Stimulated activated CD8-positive, alpha-beta memory T cell treated with anti-CD3 and anti-CD28 coated beads, Interleukin-15, amount 100 ng/mL, for 1 hour (primary cell): ENCODE results near the gene CYP27A1.
"Not testable (repeated sequence)": the region's sequence is repeated elsewhere in the genome, so short reads cannot be mapped to it uniquely, and the experiment has no call there.

Experiments
- DNase-seq: peaks from one replicate; pipeline ENCODE4 v3.0.0-alpha.2; 2020; ENCODE audit warnings: low read depth

The CYP27A1 gene

DNA sequence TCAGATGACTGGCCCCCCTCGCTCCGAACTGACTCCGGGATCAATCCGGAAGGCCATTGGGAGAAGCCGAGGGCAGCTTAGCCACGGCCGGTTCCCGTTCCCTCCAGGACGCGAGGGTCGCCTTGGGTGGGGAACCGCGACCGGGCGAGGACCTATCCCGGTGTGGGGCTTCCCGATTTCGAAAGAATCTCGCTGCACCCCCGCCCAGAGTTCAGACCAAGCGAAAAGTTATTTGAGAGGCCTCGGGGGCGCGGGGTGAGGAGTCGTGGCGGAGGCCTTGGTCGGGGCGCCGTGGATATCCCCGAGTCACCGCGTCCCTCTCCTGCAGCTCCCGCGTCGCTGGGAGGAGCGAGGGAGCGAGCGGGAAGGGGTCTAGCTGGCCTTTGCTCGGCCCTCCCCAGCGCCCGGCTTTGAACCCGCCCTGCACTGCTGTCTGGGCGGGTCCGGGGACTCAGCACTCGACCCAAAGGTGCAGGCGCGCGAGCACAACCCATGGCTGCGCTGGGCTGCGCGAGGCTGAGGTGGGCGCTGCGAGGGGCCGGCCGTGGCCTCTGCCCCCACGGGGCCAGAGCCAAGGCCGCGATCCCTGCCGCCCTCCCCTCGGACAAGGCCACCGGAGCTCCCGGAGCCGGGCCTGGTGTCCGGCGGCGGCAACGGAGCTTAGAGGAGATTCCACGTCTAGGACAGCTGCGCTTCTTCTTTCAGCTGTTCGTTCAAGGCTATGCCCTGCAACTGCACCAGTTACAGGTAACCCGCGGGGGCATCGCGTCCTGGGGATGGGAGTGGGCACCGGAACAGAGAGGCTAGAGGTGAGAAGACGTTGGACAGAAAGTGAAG is at the start of gene CYP27A1:
CYP27A1 (plus strand) TSS at position 457 of the 837 bp plus-strand sequence; CDS start at position 493, 36 bp downstream.
- no peak for DNase-seq

DNA sequence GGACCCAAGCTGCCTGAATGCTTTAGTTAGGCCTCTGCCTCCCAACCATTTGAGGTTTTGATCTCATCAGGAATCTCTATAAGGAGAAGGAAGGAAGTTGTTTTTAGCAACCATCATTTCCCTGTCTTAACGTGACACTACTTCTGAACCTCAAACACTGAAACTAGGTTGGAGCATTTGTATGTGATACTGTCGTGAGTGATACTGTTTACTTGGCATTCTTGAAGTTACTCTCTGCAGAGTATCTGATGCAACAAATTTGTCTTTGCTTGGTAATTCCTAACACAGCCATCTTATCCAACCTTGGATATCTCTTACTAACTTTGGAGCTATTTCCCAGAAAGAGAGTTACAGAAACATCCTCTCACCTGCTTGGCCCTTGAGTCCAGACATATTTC is 49.2 kb upstream of the CYP27A1 start:
- no peak for DNase-seq

DNA sequence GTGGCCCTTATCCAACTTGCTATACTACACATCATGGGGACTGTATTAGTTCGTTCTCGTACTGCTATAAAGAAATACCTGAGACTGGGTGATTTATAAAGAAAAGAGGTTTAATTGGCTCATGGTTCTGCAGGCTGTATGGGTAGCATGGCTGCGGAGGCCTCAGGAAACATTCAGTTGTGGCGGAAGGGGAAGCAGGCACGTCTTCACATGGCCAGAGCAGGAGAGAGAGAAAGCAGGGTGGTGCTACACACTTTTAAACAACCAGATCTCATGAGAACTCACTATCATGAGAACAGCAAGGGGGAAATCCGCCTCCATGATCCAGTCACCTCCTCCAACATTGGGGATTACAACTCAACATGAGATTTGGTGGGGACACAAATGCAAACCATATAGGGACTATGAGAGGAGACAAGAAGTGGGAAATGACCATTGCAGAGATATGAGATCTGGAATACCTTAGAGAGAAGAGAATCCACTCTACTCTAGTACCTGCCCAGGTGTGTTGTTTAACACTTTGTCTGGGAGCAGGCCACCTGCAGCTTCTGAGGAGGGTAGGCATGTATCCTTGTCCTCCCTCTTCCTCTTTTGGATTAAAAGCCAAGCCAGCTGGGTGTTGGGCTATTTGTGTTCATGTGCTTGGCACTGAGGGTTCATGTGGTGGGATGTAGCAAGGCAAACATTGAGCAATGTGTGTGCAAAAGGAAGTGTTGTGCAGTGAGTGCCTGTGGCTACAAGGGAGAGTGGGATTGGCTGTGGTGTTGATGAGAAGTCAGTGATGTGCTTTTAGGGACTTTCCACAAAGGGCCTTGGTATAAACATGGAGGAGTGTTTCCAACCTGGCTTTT is 48.6 kb upstream of the CYP27A1 start:
- DNase-seq: no peak

DNA sequence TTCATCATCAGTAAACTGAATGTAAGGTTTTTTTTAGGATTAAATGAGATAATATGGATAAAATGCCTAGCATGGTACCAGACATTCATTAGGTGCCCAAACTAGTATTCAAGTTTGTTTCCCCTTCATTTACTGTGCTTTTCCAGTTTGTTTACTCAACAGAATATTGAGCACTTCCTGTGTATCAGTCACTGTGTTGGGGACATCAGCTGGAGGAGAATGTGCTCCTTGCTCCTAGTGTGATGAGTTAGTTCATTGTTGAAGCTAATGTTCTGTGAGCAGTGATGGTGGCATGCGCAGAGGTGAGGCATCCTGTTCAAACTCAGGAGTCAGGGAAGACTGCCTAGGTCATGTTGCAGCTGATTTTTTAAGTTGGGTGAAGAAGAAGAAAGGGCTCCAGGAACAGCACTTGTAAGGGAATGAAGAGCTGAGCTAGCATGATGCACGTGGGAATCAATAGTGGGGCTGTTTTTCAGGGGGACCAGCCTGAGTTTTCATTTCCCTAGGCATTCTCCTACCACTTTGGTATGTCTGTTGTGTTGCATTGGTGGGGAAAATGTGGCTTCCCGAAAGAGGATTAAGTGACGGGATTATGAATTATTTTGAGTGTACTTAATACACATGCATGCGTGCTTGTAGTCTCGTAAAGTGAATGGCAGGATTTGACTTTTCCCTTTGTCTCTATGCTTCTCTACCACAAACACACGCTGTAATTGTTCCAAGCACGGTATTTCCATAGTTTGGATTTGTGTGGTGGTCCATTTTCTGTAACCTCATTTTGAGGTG is 47.6 kb upstream of the CYP27A1 start:
- no peak for DNase-seq

DNA sequence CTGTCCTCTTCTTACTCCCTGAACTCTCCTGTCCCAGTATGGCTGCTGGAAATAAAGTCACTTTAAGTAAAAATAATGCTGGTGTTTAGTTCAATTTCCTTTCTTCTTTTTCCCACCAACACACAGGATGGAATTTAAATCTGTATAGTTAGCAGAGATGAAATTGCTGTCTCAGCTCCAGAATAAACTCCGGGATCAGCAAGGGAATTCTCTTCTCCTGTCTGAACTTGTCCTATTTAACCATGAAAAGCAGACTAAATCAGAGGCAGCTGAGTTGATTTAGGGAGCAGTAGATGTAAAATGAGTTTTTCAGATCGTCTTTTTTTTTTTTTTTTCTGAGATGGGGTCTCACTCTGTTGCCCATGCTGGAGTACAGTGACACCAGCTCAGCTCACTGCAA is 45.4 kb upstream of the CYP27A1 start:
- DNase-seq: no peak

DNA sequence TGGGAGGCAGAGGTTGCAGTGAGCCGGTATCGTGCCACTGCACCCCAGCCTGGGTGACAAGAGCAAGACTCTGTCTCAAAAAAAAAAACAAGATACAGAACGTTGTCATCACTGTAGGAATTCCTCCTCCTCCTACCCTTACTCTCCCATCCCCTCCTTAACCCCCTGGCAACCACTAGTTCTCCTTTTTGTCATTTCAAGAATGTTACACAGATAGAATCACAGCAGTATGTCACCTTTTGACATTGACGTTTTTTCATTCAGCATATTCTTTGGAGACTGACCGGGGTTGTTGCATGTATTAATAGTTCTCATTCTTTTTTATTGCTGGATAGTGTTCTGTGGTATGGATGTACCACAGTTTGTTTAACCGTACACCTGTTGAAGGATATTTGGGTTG is 38.9 kb upstream of the CYP27A1 start:
- DNase-seq: no peak

DNA sequence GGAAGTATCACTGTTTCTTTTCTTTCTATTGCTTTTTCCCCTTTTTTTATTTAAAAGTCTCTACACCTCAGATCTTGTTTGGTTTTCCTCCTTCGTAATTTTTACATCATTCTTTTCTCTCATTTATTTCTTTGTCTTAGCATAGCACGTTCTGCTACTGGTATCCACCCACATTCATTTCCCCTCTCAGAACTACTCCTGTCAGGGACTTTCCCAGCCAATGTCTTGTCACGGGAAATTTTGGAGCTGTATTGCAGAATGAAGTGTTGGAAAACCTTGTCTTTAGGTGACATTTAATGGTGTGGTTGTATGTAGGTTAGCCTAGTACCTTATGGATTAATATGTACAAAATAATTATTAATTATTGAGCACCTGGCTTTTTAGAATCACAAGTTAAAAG is 37.3 kb upstream of the CYP27A1 start:
- no peak for DNase-seq

- no peak for DNase-seq
These were observed 36.8 kb upstream of the CYP27A1 start for GRCh38 chr2:218745160-218745558.

DNA sequence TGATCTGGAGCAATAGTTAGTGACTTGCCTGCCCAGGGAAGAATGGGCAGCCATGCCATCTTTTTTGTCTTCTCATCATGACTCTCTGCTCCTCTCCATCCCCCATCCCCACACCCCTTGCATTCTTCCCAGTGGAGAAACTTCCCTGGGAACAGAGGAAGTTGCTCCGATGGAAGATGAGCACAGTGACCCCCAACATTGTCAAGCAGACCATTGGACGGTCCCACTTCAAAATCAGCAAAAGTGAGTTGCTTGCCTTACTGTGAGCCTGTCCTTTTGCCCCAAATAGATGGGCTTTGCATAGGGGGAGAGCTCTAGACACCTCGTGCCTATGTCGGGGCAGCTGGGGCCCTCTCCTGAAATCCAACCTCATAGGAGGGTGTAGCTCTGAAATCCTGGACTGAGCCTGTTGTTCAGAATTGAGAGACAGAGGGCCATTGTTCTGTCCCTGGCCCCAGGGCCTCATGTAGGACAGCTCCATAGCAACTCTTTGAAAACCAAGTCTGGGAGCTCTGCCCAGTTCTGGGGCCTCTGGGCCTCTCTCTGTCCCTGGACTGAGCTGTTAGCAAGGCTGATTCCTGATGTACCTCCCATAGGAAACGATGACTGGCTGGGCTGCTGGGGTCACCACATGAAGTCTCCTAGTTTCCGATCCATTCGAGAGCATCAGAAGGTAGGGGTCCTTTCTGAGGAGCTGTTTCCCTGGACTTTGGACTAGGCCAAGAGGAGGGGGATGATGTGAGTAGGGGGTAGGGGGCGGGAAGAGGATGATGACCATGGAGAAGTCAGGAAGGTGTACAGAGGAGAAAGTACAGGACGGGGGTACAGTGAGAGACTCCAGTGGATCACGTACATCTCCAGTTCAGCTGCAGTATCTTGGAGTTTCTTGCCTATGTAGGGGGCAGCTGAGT is 36.1 kb upstream of the CYP27A1 start:
- DNase-seq: no peak

DNA sequence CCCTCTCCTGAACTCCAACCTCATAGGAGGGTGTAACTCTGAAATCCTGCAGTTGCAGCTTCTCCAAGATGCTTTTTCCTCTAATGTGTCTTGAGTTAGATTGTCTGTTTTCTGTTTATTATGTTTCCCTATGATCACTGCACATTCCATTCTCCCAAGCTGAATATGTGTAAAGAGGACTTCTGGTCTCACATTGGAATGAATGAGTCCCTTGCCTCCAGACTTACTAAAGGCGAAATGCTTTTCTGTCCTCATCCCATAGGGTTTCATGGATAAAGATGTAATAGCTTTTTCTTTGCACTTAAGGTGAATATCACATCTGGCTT is 35.5 kb upstream of the CYP27A1 start:
- DNase-seq: no peak

DNA sequence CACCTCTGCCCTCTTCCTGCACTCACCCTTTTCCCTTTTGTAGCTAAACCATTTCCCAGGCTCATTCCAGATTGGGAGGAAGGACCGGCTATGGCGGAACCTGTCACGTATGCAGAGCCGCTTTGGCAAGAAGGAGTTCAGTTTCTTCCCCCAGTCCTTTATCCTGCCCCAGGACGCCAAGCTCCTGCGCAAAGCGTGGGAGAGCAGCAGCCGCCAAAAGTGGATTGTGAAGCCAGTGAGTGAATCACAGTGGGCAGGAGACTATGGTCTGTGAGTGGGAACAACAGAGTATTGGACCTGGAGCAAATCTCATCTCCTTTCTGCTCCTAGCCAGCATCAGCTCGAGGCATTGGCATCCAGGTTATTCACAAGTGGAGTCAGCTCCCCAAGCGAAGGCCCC is 35.0 kb upstream of the CYP27A1 start:
- no peak for DNase-seq

DNA sequence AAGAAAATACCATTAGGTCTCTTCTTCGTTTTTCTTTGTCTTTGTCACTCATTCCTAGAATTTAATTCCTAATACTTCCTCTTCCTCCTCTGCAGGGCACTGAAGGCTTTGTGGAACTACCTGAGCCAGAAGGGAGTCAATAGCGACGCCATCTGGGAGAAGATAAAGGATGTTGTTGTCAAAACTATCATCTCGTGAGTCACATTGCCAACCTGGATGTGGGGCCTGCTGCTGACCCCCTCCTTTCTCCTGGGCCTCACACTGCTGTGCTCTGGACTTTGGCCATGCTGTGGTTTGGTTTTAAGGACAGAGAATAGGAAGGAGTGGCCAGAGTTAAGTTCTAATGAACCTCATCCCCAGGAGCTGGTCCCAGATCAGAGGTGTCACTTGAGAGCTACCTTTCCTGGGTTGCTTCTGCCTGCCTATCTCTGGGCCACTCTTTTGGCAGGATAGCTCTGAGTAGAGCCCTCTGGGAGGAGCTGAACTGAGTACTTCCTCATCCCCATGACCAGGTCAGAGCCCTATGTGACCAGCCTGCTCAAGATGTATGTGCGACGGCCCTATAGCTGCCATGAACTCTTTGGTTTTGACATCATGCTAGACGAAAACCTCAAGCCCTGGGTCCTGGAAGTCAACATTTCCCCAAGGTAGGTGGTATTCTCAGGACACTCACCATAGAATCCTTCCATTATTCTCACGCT is 33.1 kb upstream of the CYP27A1 start:
- no peak for DNase-seq

DNA sequence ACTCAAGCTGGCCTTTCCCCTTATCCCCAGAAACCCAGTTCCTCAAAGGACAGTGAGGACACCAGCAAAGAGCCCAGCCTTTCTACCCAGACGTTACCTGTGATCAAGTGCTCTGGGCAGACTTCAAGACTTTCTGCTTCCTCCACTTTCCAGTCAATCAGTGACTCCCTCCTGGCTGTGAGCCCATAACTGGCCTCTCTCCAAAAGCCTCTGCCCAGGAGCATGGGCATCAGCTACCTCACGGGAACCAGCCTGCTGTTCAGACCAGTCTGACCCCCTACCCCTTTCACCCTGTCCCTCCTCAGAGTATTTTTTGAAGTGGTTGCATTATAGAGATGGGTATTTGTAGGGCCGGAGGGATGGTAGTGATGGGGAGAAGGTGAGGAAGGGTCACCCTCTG is 27.7 kb upstream of the CYP27A1 start:
- DNase-seq: no peak

GRCh38 chr2:218754781-218755180 is 27.2 kb upstream of the CYP27A1 start:
- DNase-seq: no peak

DNA sequence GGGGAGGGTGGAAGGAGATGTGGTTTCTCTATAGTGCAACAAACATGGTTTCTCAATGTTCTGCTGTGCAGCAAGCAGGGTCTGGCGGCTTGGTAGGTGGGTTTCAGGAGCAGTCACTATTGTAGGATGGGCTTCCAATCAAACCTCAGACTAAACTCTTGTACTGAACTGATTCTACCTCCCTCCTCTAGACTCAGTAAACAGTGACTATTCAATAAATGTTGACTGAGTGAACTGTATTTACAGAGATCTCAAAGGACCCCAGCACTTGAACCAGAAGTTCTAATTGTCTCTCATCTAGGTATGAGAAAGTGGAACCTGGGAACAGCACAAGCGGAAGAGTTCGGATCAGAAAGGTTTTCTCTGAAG is 26.8 kb upstream of the CYP27A1 start:
- DNase-seq: no peak

GRCh38 chr2:218755567-218756404 is 26.2 kb upstream of the CYP27A1 start:
- DNase-seq: no peak

- DNase-seq: no peak
These were observed 25.2 kb upstream of the CYP27A1 start for GRCh38 chr2:218756599-218757377.

- DNase-seq: no peak
These were observed 20.2 kb upstream of the CYP27A1 start for GRCh38 chr2:218761795-218762194.

- DNase-seq: not testable (repeated sequence)
These were observed 9.2 kb upstream of the CYP27A1 start for GRCh38 chr2:218772759-218773158.
